ENCODE data around the gene CDON. TPM values are rescaled to one million over a fixed set of nuclear protein-coding genes. Genes with fewer than 3 reads are reported as not detected.

Gene CDON
- total RNA-seq, 5 donors from 2014 or later (not counting 1 experiment from before 2014, with no cell fraction given), result 1.7 to 5.0 (median 2.7) TPM

- Mint-ChIP-seq H3K4me3 (no peak overlapping the region), H3K27me3 (peaks cover 0 to 4% of the 10 kb centered on the region in 2 donors), H3K4me1 (peaks cover 11 to 16% (median 15%) of the 10 kb centered on the region in 3 donors), H3K27ac (no peak overlapping the region), H3K9me3 (no peaks in the 10 kb centered on the region), H3K36me3 (no peaks in the 10 kb centered on the region)
- POLR2A ChIA-PET, result no interaction called here
- H3K9me3 ChIP-seq, result no peaks in the 10 kb centered on the region
- CTCF ChIA-PET, result interaction anchor here (1.2 to 1.4 kb wide), 3 partner anchors 253 to 260 kb away, joined by 3 to 8 read pairs (median 6); no protein-coding TSS in a partner anchor
- ATAC-seq (replicated peaks in 1 of 4) (no peak), DNase-seq (peak in 1 of 35 experiments; percentile 21)
- H3K4me3 ChIP-seq (ENCODE audit: control insufficient read depth in 1 of 2, extremely low read depth in 1 of 2, low read length in 1 of 2), result no peak overlapping the region
- peaks cover 0 to 8% of the 10 kb centered on the region in 2 experiments for H3K4me1 ChIP-seq (ENCODE audit: control insufficient read depth in 1 of 2, extremely low read depth in 1 of 2, insufficient read depth in 2 of 2, low read length in 2 of 2)
- whole genome bisulfite sequencing (ENCODE audit: insufficient coverage), result 71% methylated on average over 4 of the region's 4 CpGs
- H3K36me3 ChIP-seq (ENCODE audit: control insufficient read depth in 2 of 2, extremely low read depth in 1 of 2, insufficient read depth in 1 of 2, low read length in 1 of 2), result no peaks in the 10 kb centered on the region
- peaks cover 0 to 21% of the 10 kb centered on the region in 2 experiments for H3K27me3 ChIP-seq (replicated peaks in 1 of 2; ENCODE audit: control insufficient read depth in 2 of 2, extremely low read depth in 1 of 2, insufficient read depth in 2 of 2, low read length in 1 of 2)
- H3K27ac ChIP-seq (ENCODE audit: low read length), result no peak overlapping the region
These were observed 121.4 kb downstream of the CDON start for GRCh38 chr11:125941267-125941618.

GRCh38 chr11:125940145-125940544, 122.5 kb downstream of the CDON start:
- Mint-ChIP-seq H3K36me3 (no peaks in the 10 kb centered on the region), H3K4me3 (no peak overlapping the region), H3K4me1 (peaks cover 11 to 16% (median 15%) of the 10 kb centered on the region in 3 donors), H3K27me3 (peaks cover 0 to 4% of the 10 kb centered on the region in 2 donors), H3K9me3 (no peaks in the 10 kb centered on the region), H3K27ac (no peak overlapping the region)
- WGBS (ENCODE audit: insufficient coverage), result 77% methylated on average over 3 of the region's 4 CpGs
- no peaks in the 10 kb centered on the region for H3K9me3 ChIP-seq
- H3K27ac ChIP-seq (ENCODE audit: low read length), result no peak overlapping the region
- POLR2A ChIA-PET, result no interaction called here
- CTCF ChIA-PET, result no interaction called here
- no peak for DNase-seq
- H3K36me3 ChIP-seq (ENCODE audit: control insufficient read depth in 2 of 2, extremely low read depth in 1 of 2, insufficient read depth in 1 of 2, low read length in 1 of 2), result no peaks in the 10 kb centered on the region
- peaks cover 0 to 16% of the 10 kb centered on the region in 2 experiments for H3K27me3 ChIP-seq (replicated peaks in 1 of 2; ENCODE audit: control insufficient read depth in 2 of 2, extremely low read depth in 1 of 2, insufficient read depth in 2 of 2, low read length in 1 of 2)
- no peak overlapping the region for H3K4me3 ChIP-seq (ENCODE audit: control insufficient read depth in 1 of 2, extremely low read depth in 1 of 2, low read length in 1 of 2)
- ATAC-seq (replicated peaks in 1 of 4), result no peak
- peaks cover 0 to 8% of the 10 kb centered on the region in 2 experiments for H3K4me1 ChIP-seq (ENCODE audit: control insufficient read depth in 1 of 2, extremely low read depth in 1 of 2, insufficient read depth in 2 of 2, low read length in 2 of 2)

GRCh38 chr11:125939081-125939521, 123.6 kb downstream of the CDON start:
- Histone ChIP-seq H3K36me3 (ENCODE audit: control insufficient read depth in 2 of 2, extremely low read depth in 1 of 2, insufficient read depth in 1 of 2, low read length in 1 of 2) (no peaks in the 10 kb centered on the region), H3K27ac (ENCODE audit: low read length) (no peak overlapping the region), H3K27me3 (replicated peaks in 1 of 2; ENCODE audit: control insufficient read depth in 2 of 2, extremely low read depth in 1 of 2, insufficient read depth in 2 of 2, low read length in 1 of 2) (peaks cover 0 to 14% of the 10 kb centered on the region in 2 experiments), H3K9me3 (no peaks in the 10 kb centered on the region), H3K4me3 (ENCODE audit: control insufficient read depth in 1 of 2, extremely low read depth in 1 of 2, low read length in 1 of 2) (no peak overlapping the region), H3K4me1 (ENCODE audit: control insufficient read depth in 1 of 2, extremely low read depth in 1 of 2, insufficient read depth in 2 of 2, low read length in 2 of 2) (peaks cover 0 to 8% of the 10 kb centered on the region in 2 experiments)
- Mint-ChIP-seq H3K4me1 (peaks cover 11 to 16% (median 15%) of the 10 kb centered on the region in 3 donors), H3K27me3 (peaks cover 0 to 2% of the 10 kb centered on the region in 2 donors), H3K27ac (no peak overlapping the region), H3K36me3 (no peaks in the 10 kb centered on the region), H3K4me3 (no peak overlapping the region), H3K9me3 (no peaks in the 10 kb centered on the region)
- CTCF ChIA-PET, result no interaction called here
- ATAC-seq (replicated peaks in 1 of 4) (no peak), DNase-seq (no peak)
- WGBS (ENCODE audit: insufficient coverage), result 80% methylated on average over 1 of the region's 4 CpGs
- POLR2A ChIA-PET, result no interaction called here

GRCh38 chr11:125938418-125938817, 124.2 kb downstream of the CDON start:
- peaks cover 0 to 14% of the 10 kb centered on the region in 2 experiments for H3K27me3 ChIP-seq (replicated peaks in 1 of 2; ENCODE audit: control insufficient read depth in 2 of 2, extremely low read depth in 1 of 2, insufficient read depth in 2 of 2, low read length in 1 of 2)
- ATAC-seq (replicated peaks in 1 of 4), result no peak
- POLR2A ChIA-PET, result no interaction called here
- Mint-ChIP-seq H3K27ac (no peak overlapping the region), H3K4me3 (no peak overlapping the region), H3K36me3 (no peaks in the 10 kb centered on the region), H3K4me1 (peaks cover 11 to 16% (median 15%) of the 10 kb centered on the region in 3 donors), H3K27me3 (peaks cover under 1 to 2% of the 10 kb centered on the region in 2 donors), H3K9me3 (no peaks in the 10 kb centered on the region)
- no peaks in the 10 kb centered on the region for H3K9me3 ChIP-seq
- no peak overlapping the region for H3K27ac ChIP-seq (ENCODE audit: low read length)
- H3K4me1 ChIP-seq (ENCODE audit: control insufficient read depth in 1 of 2, extremely low read depth in 1 of 2, insufficient read depth in 2 of 2, low read length in 2 of 2), result peaks cover 0 to 8% of the 10 kb centered on the region in 2 experiments
- CTCF ChIA-PET, result interaction anchor here in 1 of 2 donors (0.6 kb wide), 1 partner anchor 15 kb away, joined by 3 read pairs; no protein-coding TSS in a partner anchor
- peak in 1 of 35 experiments; percentile 4 for DNase-seq
- H3K4me3 ChIP-seq (ENCODE audit: control insufficient read depth in 1 of 2, extremely low read depth in 1 of 2, low read length in 1 of 2), result no peak overlapping the region
- WGBS (ENCODE audit: insufficient coverage), result 92% methylated on average over 5 of the region's 5 CpGs
- H3K36me3 ChIP-seq (ENCODE audit: control insufficient read depth in 2 of 2, extremely low read depth in 1 of 2, insufficient read depth in 1 of 2, low read length in 1 of 2), result no peaks in the 10 kb centered on the region

- Histone ChIP-seq H3K4me3 (ENCODE audit: control insufficient read depth in 1 of 2, extremely low read depth in 1 of 2, low read length in 1 of 2) (no peak overlapping the region), H3K36me3 (ENCODE audit: control insufficient read depth in 2 of 2, extremely low read depth in 1 of 2, insufficient read depth in 1 of 2, low read length in 1 of 2) (no peaks in the 10 kb centered on the region), H3K27ac (ENCODE audit: low read length) (no peak overlapping the region), H3K27me3 (replicated peaks in 1 of 2; ENCODE audit: control insufficient read depth in 2 of 2, extremely low read depth in 1 of 2, insufficient read depth in 2 of 2, low read length in 1 of 2) (peaks cover 0 to 14% of the 10 kb centered on the region in 2 experiments), H3K9me3 (no peaks in the 10 kb centered on the region), H3K4me1 (ENCODE audit: control insufficient read depth in 1 of 2, extremely low read depth in 1 of 2, insufficient read depth in 2 of 2, low read length in 2 of 2) (peaks cover 0 to 4% of the 10 kb centered on the region in 2 experiments)
- no peaks in the 10 kb centered on the region for H3K36me3 Mint-ChIP-seq
- H3K27ac Mint-ChIP-seq, result no peak overlapping the region
- peaks cover 9 to 10% (median 9%) of the 10 kb centered on the region in 3 donors for H3K4me1 Mint-ChIP-seq
- peaks cover 5 to 9% of the 10 kb centered on the region in 2 donors for H3K27me3 Mint-ChIP-seq
- ATAC-seq (replicated peaks in 1 of 4) (no peak), DNase-seq (no peak)
- ChIA-PET POLR2A (interaction anchor here in 1 of 2 donors (0.6 kb wide), 1 partner anchor 247 kb away, joined by 6 read pairs; no protein-coding TSS in a partner anchor), CTCF (no interaction called here)
- H3K9me3 Mint-ChIP-seq, result no peaks in the 10 kb centered on the region
- WGBS (ENCODE audit: insufficient coverage), result 69% methylated on average over 11 of the region's 12 CpGs
- no peak overlapping the region for H3K4me3 Mint-ChIP-seq
These were observed 127.0 kb downstream of the CDON start for GRCh38 chr11:125935618-125936199.

- ChIA-PET CTCF (no interaction called here), POLR2A (no interaction called here)
These were observed 127.6 kb downstream of the CDON start for GRCh38 chr11:125935056-125935455.

More at GRCh38 chr11:125935056-125935455, 127.6 kb downstream of the CDON start:
- H3K4me3 Mint-ChIP-seq, result no peak overlapping the region
- no peaks in the 10 kb centered on the region for H3K36me3 ChIP-seq (ENCODE audit: control insufficient read depth in 2 of 2, extremely low read depth in 1 of 2, insufficient read depth in 1 of 2, low read length in 1 of 2)
- H3K4me3 ChIP-seq (ENCODE audit: control insufficient read depth in 1 of 2, extremely low read depth in 1 of 2, low read length in 1 of 2), result no peak overlapping the region
- no peaks in the 10 kb centered on the region for H3K9me3 Mint-ChIP-seq
- DNase-seq (no peak), ATAC-seq (replicated peaks in 1 of 4) (no peak)
- H3K4me1 ChIP-seq (ENCODE audit: control insufficient read depth in 1 of 2, extremely low read depth in 1 of 2, insufficient read depth in 2 of 2, low read length in 2 of 2), result peaks cover 0 to 4% of the 10 kb centered on the region in 2 experiments
- 100% methylated on average over 1 of the region's 2 CpGs for WGBS (ENCODE audit: insufficient coverage)
- H3K27me3 ChIP-seq (replicated peaks in 1 of 2; ENCODE audit: control insufficient read depth in 2 of 2, extremely low read depth in 1 of 2, insufficient read depth in 2 of 2, low read length in 1 of 2), result peaks cover 0 to 14% of the 10 kb centered on the region in 2 experiments
- no peak overlapping the region for H3K27ac Mint-ChIP-seq
- no peak overlapping the region for H3K27ac ChIP-seq (ENCODE audit: low read length)
- no peaks in the 10 kb centered on the region for H3K9me3 ChIP-seq
- no peaks in the 10 kb centered on the region for H3K36me3 Mint-ChIP-seq
- peaks cover 9% of the 10 kb centered on the region in 2 donors for H3K27me3 Mint-ChIP-seq
- peaks cover 9 to 10% (median 9%) of the 10 kb centered on the region in 3 donors for H3K4me1 Mint-ChIP-seq

Data from T-cell (primary cell).